GM19035 (cell line): ENCODE data around the gene SLC22A8.
"Not testable (repeated sequence)": the region's sequence is repeated elsewhere in the genome, so short reads cannot be mapped to it uniquely, and the experiment has no call there.

Experiments used
- ATAC-seq: cut with Tn5 transposase; IDR thresholded peaks from one replicate; pipeline ENCODE4 v1.9.1; 2021; ENCODE audit not compliant: unreplicated experiment

Gene SLC22A8

GRCh38 chr11:63015521-63016215, at the start of gene SLC22A8:
Gene SLC22A8 (minus strand): TSS chr11:63015841. CDS start chr11:63014958, 883 bp downstream.
- ATAC-seq, result no peak

GRCh38 chr11:63046203-63046602, 30.6 kb upstream of the SLC22A8 start:
- not testable (repeated sequence) for ATAC-seq

GRCh38 chr11:63042596-63042995, 27.0 kb upstream of the SLC22A8 start:
- ATAC-seq, result no peak

GRCh38 chr11:63032457-63032856, 16.8 kb upstream of the SLC22A8 start:
- no peak for ATAC-seq

- ATAC-seq, result peak; percentile 70
These were observed 8.4 kb upstream of the SLC22A8 start for GRCh38 chr11:63023841-63024648.

- ATAC-seq, result no peak
These were observed 7.7 kb upstream of the SLC22A8 start for GRCh38 chr11:63023222-63023814.

GRCh38 chr11:63022441-63022840, 6.8 kb upstream of the SLC22A8 start:
- ATAC-seq, result no peak

- no peak for ATAC-seq
These were observed 5.1 kb upstream of the SLC22A8 start for GRCh38 chr11:63020671-63021291.

- no peak for ATAC-seq
These were observed 3.9 kb upstream of the SLC22A8 start for GRCh38 chr11:63019506-63019905.

- no peak for ATAC-seq
These were observed 1.8 kb upstream of the SLC22A8 start for GRCh38 chr11:63017306-63017974.

GRCh38 chr11:63014408-63015055, 1.1 kb downstream of the SLC22A8 start:
- no peak for ATAC-seq

- ATAC-seq, result no peak
These were observed 2.8 kb downstream of the SLC22A8 start for GRCh38 chr11:63012839-63013238.

- ATAC-seq, result no peak
These were observed 3.2 kb downstream of the SLC22A8 start for GRCh38 chr11:63012430-63012829.

- no peak for ATAC-seq
These were observed 4.7 kb downstream of the SLC22A8 start for GRCh38 chr11:63010934-63011439.

GRCh38 chr11:63007920-63008319, 7.7 kb downstream of the SLC22A8 start:
- ATAC-seq, result no peak

- no peak for ATAC-seq
These were observed 14.2 kb downstream of the SLC22A8 start for GRCh38 chr11:63001456-63001855.

- ATAC-seq, result no peak
These were observed 16.0 kb downstream of the SLC22A8 start for GRCh38 chr11:62999649-63000048.

GRCh38 chr11:62999156-62999555, 16.5 kb downstream of the SLC22A8 start:
- no peak for ATAC-seq

- no peak for ATAC-seq
These were observed 19.4 kb downstream of the SLC22A8 start for GRCh38 chr11:62996271-62996670.

- ATAC-seq, result no peak
These were observed 20.9 kb downstream of the SLC22A8 start for GRCh38 chr11:62994775-62995174.
